Mucosa of rectum (tissue), 2 donors: ENCODE results near the gene DTWD1.
"Not testable (repeated sequence)": the region's sequence is repeated elsewhere in the genome, so short reads cannot be mapped to it uniquely, and the experiment has no call there.

Experiments
- H3K27ac ChIP-seq, 2 donors: one replicate each; pipeline ENCODE4 v1.7.0; 2013; ENCODE audit warnings: inconsistent platforms in 2 of 2, low read depth in 2 of 2, low read length in 2 of 2
- H3K27me3 ChIP-seq, 2 donors: one replicate each; pipeline ENCODE4 v1.7.0; 2013; ENCODE audit warnings: low read length in 2 of 2; ENCODE audit not compliant: control insufficient read depth in 2 of 2, insufficient read depth in 2 of 2
- H3K36me3 ChIP-seq, 2 donors: one replicate each; pipeline ENCODE4 v1.7.0; 2013; ENCODE audit warnings: low read length in 2 of 2; ENCODE audit not compliant: control insufficient read depth in 2 of 2, insufficient read depth in 2 of 2
- H3K4me1 ChIP-seq, 2 donors: one replicate each; pipeline ENCODE4 v1.7.0; 2013; ENCODE audit warnings: low read length in 2 of 2, mild to moderate bottlenecking in 1 of 2; ENCODE audit not compliant: control insufficient read depth in 2 of 2, insufficient read depth in 2 of 2
- H3K4me3 ChIP-seq, 2 donors: one replicate each; pipeline ENCODE4 v1.7.0; 2013; ENCODE audit warnings: low read length in 2 of 2
- H3K9ac ChIP-seq, 2 donors: one replicate each; pipeline ENCODE4 v1.7.0; 2013; ENCODE audit warnings: low read length in 2 of 2, low read depth in 1 of 2, mild to moderate bottlenecking in 1 of 2
- H3K9me3 ChIP-seq, 2 donors: one replicate each; pipeline ENCODE4 v1.7.0; 2013; ENCODE audit warnings: low read length in 2 of 2; ENCODE audit not compliant: control insufficient read depth in 2 of 2
- donor health status: healthy.
- donor health status: Normal muscosa, but diverticular disease.

DTWD1 gene

DNA sequence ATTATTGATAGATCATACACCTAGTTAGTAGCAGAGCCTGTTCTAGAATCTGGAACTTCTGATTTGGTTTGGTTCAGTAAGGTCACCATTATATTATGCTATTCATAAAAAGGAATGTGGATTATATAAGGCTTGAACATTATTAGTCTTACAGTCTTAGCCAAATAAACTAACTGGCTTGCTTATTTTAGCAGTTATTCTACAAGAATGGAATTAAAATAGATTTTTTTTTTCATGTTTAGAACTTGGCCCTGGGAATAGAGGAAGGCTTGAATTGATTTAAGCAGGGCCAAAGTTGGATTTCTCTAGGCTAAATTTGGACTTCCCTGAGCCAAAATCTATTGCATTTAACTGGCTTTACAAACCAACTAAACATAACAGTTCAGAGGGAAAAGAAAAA lies 24.4 kb downstream of the DTWD1 start:
- Histone ChIP-seq H3K4me1 (no peaks in the 10 kb centered on the region), H3K9ac (no peak overlapping the region), H3K27ac (no peak overlapping the region), H3K36me3 (peaks cover 0 to 2% of the 10 kb centered on the region in 2 donors), H3K27me3 (no peaks in the 10 kb centered on the region), H3K4me3 (no peak overlapping the region), H3K9me3 (no peaks in the 10 kb centered on the region)

DNA sequence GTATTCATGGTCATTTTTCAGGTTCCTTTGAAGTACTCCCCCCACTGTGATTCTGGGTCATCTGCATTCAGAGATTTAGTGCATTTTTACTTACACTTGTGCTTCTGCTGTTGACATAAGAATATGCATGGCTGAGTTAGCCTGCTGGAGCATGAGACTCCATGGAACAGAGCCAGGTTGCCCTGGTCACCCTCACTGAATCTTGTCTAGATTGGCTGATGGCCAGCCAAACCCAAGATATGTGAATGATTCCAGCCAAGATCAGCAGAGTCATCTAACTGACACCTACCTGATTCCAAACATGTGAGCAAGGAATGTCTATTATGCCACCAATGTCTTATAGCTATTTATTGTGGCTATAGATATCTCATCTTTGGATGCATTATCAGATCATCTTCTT lies 25.1 kb downstream of the DTWD1 start:
- Histone ChIP-seq H3K9me3 (no peaks in the 10 kb centered on the region), H3K27me3 (no peaks in the 10 kb centered on the region), H3K4me3 (no peak overlapping the region), H3K4me1 (no peaks in the 10 kb centered on the region), H3K9ac (no peak overlapping the region), H3K36me3 (peaks cover 0 to 2% of the 10 kb centered on the region in 2 donors), H3K27ac (no peak overlapping the region)

DNA sequence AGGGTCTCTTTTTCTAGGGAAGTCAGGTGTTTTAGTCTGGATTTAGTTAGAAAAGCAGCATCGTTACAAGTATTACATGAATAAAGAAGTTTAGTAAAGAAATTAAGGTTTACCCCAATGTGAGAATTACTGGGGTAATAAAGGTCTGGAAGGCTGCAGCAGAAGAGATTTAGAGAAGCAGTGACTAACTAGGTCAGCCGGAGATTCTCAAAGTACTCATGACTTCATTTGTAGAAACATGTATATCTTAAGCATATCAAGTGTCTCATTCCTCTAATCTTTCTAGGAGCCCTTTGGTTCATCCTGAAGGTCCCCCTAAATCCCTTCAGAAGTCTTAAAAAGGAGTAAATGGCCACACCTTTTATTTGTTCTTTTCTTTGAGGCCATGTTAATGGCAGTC lies 26.0 kb downstream of the DTWD1 start:
- Histone ChIP-seq H3K36me3 (peaks cover 0 to 2% of the 10 kb centered on the region in 2 donors), H3K9me3 (no peaks in the 10 kb centered on the region), H3K4me1 (no peaks in the 10 kb centered on the region), H3K27me3 (no peaks in the 10 kb centered on the region), H3K27ac (no peak overlapping the region), H3K9ac (no peak overlapping the region), H3K4me3 (no peak overlapping the region)

DNA sequence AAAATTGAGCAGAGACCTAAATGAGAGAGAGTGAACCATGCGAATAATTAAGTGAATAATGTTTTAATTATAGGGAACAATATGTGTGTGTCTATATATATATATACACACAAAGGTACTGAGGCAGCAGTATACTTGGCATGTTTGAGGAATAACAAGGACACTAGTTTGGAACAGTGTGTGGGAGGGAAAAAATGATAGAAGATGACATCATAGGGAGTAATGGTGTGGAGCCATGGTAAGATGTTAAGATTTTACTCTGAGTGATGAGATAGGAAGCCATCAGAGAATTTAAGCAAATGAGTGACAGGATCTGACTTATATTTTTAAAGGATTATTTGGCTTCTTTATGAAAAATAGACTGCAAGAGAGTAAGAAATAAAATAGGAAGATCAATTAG lies 29.1 kb downstream of the DTWD1 start:
- Histone ChIP-seq H3K36me3 (peaks cover 0 to 2% of the 10 kb centered on the region in 2 donors), H3K9ac (no peak overlapping the region), H3K27ac (no peak overlapping the region), H3K27me3 (no peaks in the 10 kb centered on the region), H3K4me3 (no peak overlapping the region), H3K4me1 (no peaks in the 10 kb centered on the region), H3K9me3 (peaks cover 0 to 9% of the 10 kb centered on the region in 2 donors)

DNA sequence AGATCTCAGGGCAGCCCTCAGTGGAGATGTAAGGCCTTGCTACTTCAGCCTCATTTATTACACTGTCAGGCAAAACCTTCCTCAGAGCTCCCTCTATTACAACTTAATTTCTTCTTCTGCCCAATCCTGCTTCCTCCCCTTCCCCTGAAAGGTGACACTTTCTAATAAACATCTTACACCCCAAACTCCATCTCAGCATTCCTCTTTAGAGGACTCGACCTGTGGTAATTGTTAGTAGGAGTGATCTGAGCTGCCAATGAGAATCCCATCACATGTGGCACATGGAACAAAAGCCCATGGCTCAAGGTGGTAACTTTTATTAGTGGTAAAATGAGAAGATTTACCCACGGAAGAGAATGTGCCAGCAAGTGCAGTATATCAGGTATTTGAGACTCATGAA lies 29.8 kb downstream of the DTWD1 start:
- Histone ChIP-seq H3K27me3 (no peaks in the 10 kb centered on the region), H3K36me3 (peaks cover 0 to 2% of the 10 kb centered on the region in 2 donors), H3K4me3 (no peak overlapping the region), H3K4me1 (no peaks in the 10 kb centered on the region), H3K9ac (no peak overlapping the region), H3K9me3 (peaks cover 0 to 9% of the 10 kb centered on the region in 2 donors), H3K27ac (no peak overlapping the region)

DNA sequence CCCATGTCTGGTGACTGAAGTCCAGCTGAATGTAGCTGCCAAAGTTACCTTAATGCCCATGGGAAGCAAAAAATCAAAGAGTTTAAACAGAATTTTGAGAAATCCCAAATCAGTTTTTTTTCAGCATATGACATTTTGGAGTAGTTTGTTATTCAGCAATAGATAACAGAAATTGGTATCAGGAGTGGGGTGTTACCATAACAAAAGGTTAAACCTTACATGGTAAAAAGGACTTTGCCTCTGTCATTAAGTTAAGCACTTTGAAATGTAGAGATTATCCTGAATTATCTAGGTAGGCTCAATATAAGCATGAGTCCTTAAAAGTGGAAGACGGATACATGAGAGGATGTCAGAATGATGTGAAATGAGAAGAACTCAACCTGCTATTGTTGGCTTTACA lies 32.1 kb downstream of the DTWD1 start:
- H3K4me3 ChIP-seq, result no peak overlapping the region
- no peaks in the 10 kb centered on the region for H3K27me3 ChIP-seq
- peaks cover 0 to 9% of the 10 kb centered on the region in 2 donors for H3K9me3 ChIP-seq
- no peak overlapping the region for H3K9ac ChIP-seq
- H3K4me1 ChIP-seq, result no peaks in the 10 kb centered on the region
- no peaks in the 10 kb centered on the region for H3K36me3 ChIP-seq
- H3K27ac ChIP-seq, result no peak overlapping the region

DNA sequence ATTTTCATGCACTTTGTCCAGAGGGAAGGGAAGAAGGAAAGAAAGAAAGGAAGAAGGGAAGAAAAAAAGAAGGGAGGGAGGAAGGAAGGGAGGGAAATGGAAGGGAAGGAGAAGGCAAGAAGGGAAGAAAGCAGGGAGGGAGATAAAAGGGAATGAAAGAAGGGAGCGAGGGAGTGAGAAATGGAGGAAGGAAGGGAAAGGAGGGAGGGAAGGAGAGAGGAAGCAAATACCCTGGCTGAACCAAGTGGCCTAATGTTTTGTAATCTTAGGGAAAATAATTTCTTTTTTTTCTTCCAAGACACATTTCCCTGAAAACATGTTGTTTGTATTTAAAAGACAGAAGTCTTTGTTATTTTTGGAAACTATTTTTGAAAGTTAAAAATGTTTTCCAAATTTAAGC lies 35.9 kb downstream of the DTWD1 start:
- H3K36me3 ChIP-seq, result no peaks in the 10 kb centered on the region
- no peaks in the 10 kb centered on the region for H3K27me3 ChIP-seq
- H3K4me3 ChIP-seq, result no peak overlapping the region
- peaks cover 0 to 9% of the 10 kb centered on the region in 2 donors for H3K9me3 ChIP-seq
- H3K9ac ChIP-seq, result no peak overlapping the region
- H3K4me1 ChIP-seq, result no peaks in the 10 kb centered on the region
- no peak overlapping the region for H3K27ac ChIP-seq

DNA sequence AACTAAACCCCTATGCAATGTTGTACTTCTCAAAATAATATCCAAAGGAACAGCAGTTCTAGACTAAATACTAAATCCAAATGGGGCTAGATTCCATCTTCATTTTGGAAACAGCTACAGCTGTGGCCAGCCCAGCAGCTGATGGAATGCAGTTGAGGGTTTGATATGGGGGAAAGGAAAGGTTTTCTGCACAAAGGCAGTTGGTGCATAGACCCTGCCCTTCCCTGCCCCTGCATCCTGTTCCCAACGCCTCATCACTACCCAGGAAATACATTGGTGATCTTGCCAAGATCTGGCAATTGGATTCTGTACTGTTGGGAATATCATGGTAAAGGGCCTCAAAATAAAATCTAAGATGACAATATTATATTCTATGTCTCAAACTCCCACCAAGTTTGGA lies 43.9 kb downstream of the DTWD1 start:
- Histone ChIP-seq H3K9ac (no peak overlapping the region), H3K27ac (no peak overlapping the region), H3K27me3 (no peaks in the 10 kb centered on the region), H3K36me3 (no peaks in the 10 kb centered on the region), H3K4me3 (no peak overlapping the region), H3K4me1 (no peaks in the 10 kb centered on the region), H3K9me3 (no peaks in the 10 kb centered on the region)

DNA sequence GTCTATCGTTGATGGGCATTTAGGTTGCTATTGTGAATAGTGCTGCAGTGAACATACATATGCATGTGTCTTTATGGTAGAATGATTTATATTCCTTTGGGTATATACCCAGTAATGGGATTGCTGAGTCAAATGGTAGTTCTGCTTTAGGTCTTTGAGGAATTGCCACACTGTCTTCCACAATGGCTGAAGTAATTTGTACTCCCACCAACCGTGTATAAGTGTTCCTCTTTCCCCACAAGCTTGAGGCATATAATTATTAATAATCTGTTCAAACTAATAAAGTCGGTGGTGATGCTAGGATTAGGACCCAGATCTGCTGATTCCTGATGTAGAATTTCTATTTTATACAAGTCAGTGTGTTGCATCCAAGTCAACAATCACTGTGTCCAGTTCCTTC lies 45.6 kb downstream of the DTWD1 start:
- H3K27ac ChIP-seq, H3K9ac ChIP-seq, H3K4me3 ChIP-seq, H3K27me3 ChIP-seq, H3K36me3 ChIP-seq, H3K9me3 ChIP-seq, H3K4me1 ChIP-seq: not testable (repeated sequence)

DNA sequence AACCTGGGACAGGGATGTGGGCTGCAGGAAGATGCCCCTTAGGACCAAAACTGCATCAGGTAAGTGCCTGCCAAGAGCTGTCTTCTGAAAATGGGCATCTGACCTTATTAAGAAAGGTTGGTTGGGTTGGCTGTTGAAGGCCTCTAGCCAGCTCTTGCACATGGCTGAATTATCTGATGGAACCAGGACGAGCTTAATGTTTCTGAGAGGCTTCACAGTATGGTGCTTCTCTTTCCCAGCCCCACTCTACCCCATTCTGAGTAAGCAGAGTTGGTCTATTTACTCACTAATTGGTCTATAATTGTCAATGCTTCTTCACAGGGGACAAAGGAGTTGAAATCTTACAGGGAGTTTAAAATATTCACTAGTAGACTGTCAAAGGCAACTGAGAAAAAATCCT lies 48.4 kb downstream of the DTWD1 start:
- H3K9me3 ChIP-seq, result no peaks in the 10 kb centered on the region
- no peak overlapping the region for H3K4me3 ChIP-seq
- no peaks in the 10 kb centered on the region for H3K36me3 ChIP-seq
- H3K27ac ChIP-seq, result no peak overlapping the region
- H3K4me1 ChIP-seq, result no peaks in the 10 kb centered on the region
- no peaks in the 10 kb centered on the region for H3K27me3 ChIP-seq
- H3K9ac ChIP-seq, result no peak overlapping the region

DNA sequence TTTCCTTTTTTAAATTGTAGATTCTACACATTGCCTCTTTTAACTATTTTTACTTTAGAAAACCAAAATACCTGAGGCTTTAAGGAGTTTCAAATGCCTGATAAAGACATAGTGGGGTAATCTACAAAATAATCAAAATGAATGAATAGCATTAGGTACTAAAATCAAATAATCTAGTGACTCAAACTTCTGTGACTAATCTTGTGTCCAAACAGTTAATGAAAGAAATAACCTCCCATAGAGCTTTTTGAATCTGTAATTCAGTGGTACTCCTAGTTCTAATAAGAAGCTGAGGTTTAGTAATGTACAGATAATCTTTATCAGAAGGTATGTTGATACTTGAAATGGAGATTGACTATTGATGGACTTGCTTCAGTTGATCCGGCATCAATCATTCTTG lies 53.0 kb downstream of the DTWD1 start:
- Histone ChIP-seq H3K4me3 (no peak overlapping the region), H3K27ac (no peak overlapping the region), H3K27me3 (no peaks in the 10 kb centered on the region), H3K4me1 (no peaks in the 10 kb centered on the region), H3K36me3 (no peaks in the 10 kb centered on the region), H3K9ac (no peak overlapping the region), H3K9me3 (no peaks in the 10 kb centered on the region)
